ENCODE measurements around the gene RBKS.

The RBKS gene

GRCh38 chr2:27798486-27798885 is 91.7 kb downstream of the RBKS start:
- 92% methylated on average over 7 of the region's 7 CpGs for WGBS

GRCh38 chr2:27797841-27798240 is 92.3 kb downstream of the RBKS start:
- Histone ChIP-seq H3K4me1 (ENCODE audit: insufficient read depth, low read length) (peaks cover 9% of the 10 kb centered on the region; the same call in 1 of the 2 replicates), H3K27ac (ENCODE audit: low read depth, low read length) (no peak overlapping the region), H3K9me3 (ENCODE audit: insufficient read depth, low read depth, low read length) (no peaks in the 10 kb centered on the region), H3K36me3 (ENCODE audit: insufficient read depth, low read length) (no peaks in the 10 kb centered on the region), H3K4me3 (ENCODE audit: low read length) (no peak overlapping the region), H3K27me3 (ENCODE audit: insufficient read depth, low read length) (no peaks in the 10 kb centered on the region), H3K9ac (ENCODE audit: low read depth, low read length) (no peak overlapping the region)
- WGBS = 96% methylated on average over 4 of the region's 4 CpGs

More at GRCh38 chr2:27798486-27798885, 91.7 kb downstream of the RBKS start:
- no peaks in the 10 kb centered on the region for H3K36me3 ChIP-seq (ENCODE audit: insufficient read depth, low read length)
- H3K27ac ChIP-seq (ENCODE audit: low read depth, low read length) = no peak overlapping the region
- H3K4me3 ChIP-seq (ENCODE audit: low read length) = no peak overlapping the region
- H3K27me3 ChIP-seq (ENCODE audit: insufficient read depth, low read length) = no peaks in the 10 kb centered on the region
- H3K9ac ChIP-seq (ENCODE audit: low read depth, low read length) = no peak overlapping the region
- H3K9me3 ChIP-seq (ENCODE audit: insufficient read depth, low read depth, low read length) = no peaks in the 10 kb centered on the region
- H3K4me1 ChIP-seq (ENCODE audit: insufficient read depth, low read length) = peaks cover 9% of the 10 kb centered on the region; the same call in 1 of the 2 replicates

- Histone ChIP-seq H3K27me3 (ENCODE audit: insufficient read depth, low read length) (no peaks in the 10 kb centered on the region), H3K27ac (ENCODE audit: low read depth, low read length) (no peak overlapping the region), H3K36me3 (ENCODE audit: insufficient read depth, low read length) (no peaks in the 10 kb centered on the region), H3K4me1 (ENCODE audit: insufficient read depth, low read length) (peaks cover 9% of the 10 kb centered on the region; the same call in 1 of the 2 replicates), H3K9ac (ENCODE audit: low read depth, low read length) (no peak overlapping the region), H3K9me3 (ENCODE audit: insufficient read depth, low read depth, low read length) (no peaks in the 10 kb centered on the region), H3K4me3 (ENCODE audit: low read length) (no peak overlapping the region)
- WGBS = 87% methylated on average over 11 of the region's 11 CpGs
Observed at GRCh38 chr2:27796791-27797765, 93.1 kb downstream of the RBKS start.

GRCh38 chr2:27795868-27796277 is 94.3 kb downstream of the RBKS start:
- H3K4me3 ChIP-seq (ENCODE audit: low read length) = no peak overlapping the region
- no peaks in the 10 kb centered on the region for H3K36me3 ChIP-seq (ENCODE audit: insufficient read depth, low read length)
- H3K27ac ChIP-seq (ENCODE audit: low read depth, low read length) = no peak overlapping the region
- H3K4me1 ChIP-seq (ENCODE audit: insufficient read depth, low read length) = peaks cover 9% of the 10 kb centered on the region; the same call in 1 of the 2 replicates
- peak overlapping the region; percentile 14; the same call in 1 of the 2 replicates for H3K9ac ChIP-seq (ENCODE audit: low read depth, low read length)
- no peaks in the 10 kb centered on the region for H3K27me3 ChIP-seq (ENCODE audit: insufficient read depth, low read length)
- no peaks in the 10 kb centered on the region for H3K9me3 ChIP-seq (ENCODE audit: insufficient read depth, low read depth, low read length)
- 80% methylated on average over 2 of the region's 4 CpGs for WGBS

- Histone ChIP-seq H3K27ac (ENCODE audit: low read depth, low read length) (no peak overlapping the region), H3K4me3 (ENCODE audit: low read length) (no peak overlapping the region), H3K27me3 (ENCODE audit: insufficient read depth, low read length) (no peaks in the 10 kb centered on the region), H3K4me1 (ENCODE audit: insufficient read depth, low read length) (peaks cover 9% of the 10 kb centered on the region; the same call in 1 of the 2 replicates), H3K9ac (ENCODE audit: low read depth, low read length) (0 out of 2 replicates have a peak overlapping the region, but pooled peaks have one; percentile 14), H3K36me3 (ENCODE audit: insufficient read depth, low read length) (no peaks in the 10 kb centered on the region), H3K9me3 (ENCODE audit: insufficient read depth, low read depth, low read length) (0 out of 2 replicates have a peak, but pooled peaks cover 1% of the 10 kb centered on the region)
- WGBS = 90% methylated on average over 7 of the region's 8 CpGs
Observed at GRCh38 chr2:27795093-27795834, 94.9 kb downstream of the RBKS start.

GRCh38 chr2:27792759-27793158 is 97.4 kb downstream of the RBKS start:
- no peak overlapping the region for H3K4me3 ChIP-seq (ENCODE audit: low read length)
- no peaks in the 10 kb centered on the region for H3K27me3 ChIP-seq (ENCODE audit: insufficient read depth, low read length)
- H3K4me1 ChIP-seq (ENCODE audit: insufficient read depth, low read length) = no peaks in the 10 kb centered on the region
- H3K9ac ChIP-seq (ENCODE audit: low read depth, low read length) = no peak overlapping the region
- no peak overlapping the region for H3K27ac ChIP-seq (ENCODE audit: low read depth, low read length)
- H3K9me3 ChIP-seq (ENCODE audit: insufficient read depth, low read depth, low read length) = 0 out of 2 replicates have a peak, but pooled peaks cover 5% of the 10 kb centered on the region
- no peaks in the 10 kb centered on the region for H3K36me3 ChIP-seq (ENCODE audit: insufficient read depth, low read length)

- H3K36me3 ChIP-seq (ENCODE audit: insufficient read depth, low read length) = no peaks in the 10 kb centered on the region
- H3K27me3 ChIP-seq (ENCODE audit: insufficient read depth, low read length) = no peaks in the 10 kb centered on the region
- no peak overlapping the region for H3K4me3 ChIP-seq (ENCODE audit: low read length)
- no peaks in the 10 kb centered on the region for H3K4me1 ChIP-seq (ENCODE audit: insufficient read depth, low read length)
- no peak overlapping the region for H3K9ac ChIP-seq (ENCODE audit: low read depth, low read length)
- 100% methylated on average over 1 of the region's 1 CpG for WGBS
- 0 out of 2 replicates have a peak, but pooled peaks cover 5% of the 10 kb centered on the region for H3K9me3 ChIP-seq (ENCODE audit: insufficient read depth, low read depth, low read length)
- H3K27ac ChIP-seq (ENCODE audit: low read depth, low read length) = no peak overlapping the region
Observed at GRCh38 chr2:27790796-27791195, 99.4 kb downstream of the RBKS start.

GRCh38 chr2:27782701-27783100 is 107.5 kb downstream of the RBKS start:
- WGBS = 93% methylated on average over 1 of the region's 1 CpG
- no peaks in the 10 kb centered on the region for H3K27me3 ChIP-seq (ENCODE audit: insufficient read depth, low read length)

GRCh38 chr2:27781496-27781895 is 108.7 kb downstream of the RBKS start:
- H3K9me3 ChIP-seq (ENCODE audit: insufficient read depth, low read depth, low read length) = no peaks in the 10 kb centered on the region
- no peak overlapping the region for H3K4me3 ChIP-seq (ENCODE audit: low read length)
- H3K27ac ChIP-seq (ENCODE audit: low read depth, low read length) = no peak overlapping the region
- no peaks in the 10 kb centered on the region for H3K4me1 ChIP-seq (ENCODE audit: insufficient read depth, low read length)
- 90% methylated on average over 2 of the region's 2 CpGs for WGBS
- no peak overlapping the region for H3K9ac ChIP-seq (ENCODE audit: low read depth, low read length)
- H3K36me3 ChIP-seq (ENCODE audit: insufficient read depth, low read length) = peaks cover 27% of the 10 kb centered on the region
- H3K27me3 ChIP-seq (ENCODE audit: insufficient read depth, low read length) = no peaks in the 10 kb centered on the region

More at GRCh38 chr2:27782701-27783100, 107.5 kb downstream of the RBKS start:
- Histone ChIP-seq H3K9me3 (ENCODE audit: insufficient read depth, low read depth, low read length) (no peaks in the 10 kb centered on the region), H3K36me3 (ENCODE audit: insufficient read depth, low read length) (peaks cover 21% of the 10 kb centered on the region), H3K4me1 (ENCODE audit: insufficient read depth, low read length) (no peaks in the 10 kb centered on the region), H3K4me3 (ENCODE audit: low read length) (no peak overlapping the region), H3K27ac (ENCODE audit: low read depth, low read length) (no peak overlapping the region), H3K9ac (ENCODE audit: low read depth, low read length) (no peak overlapping the region)

- Histone ChIP-seq H3K36me3 (ENCODE audit: insufficient read depth, low read length) (peaks cover 43% of the 10 kb centered on the region), H3K9me3 (ENCODE audit: insufficient read depth, low read depth, low read length) (no peaks in the 10 kb centered on the region), H3K4me3 (ENCODE audit: low read length) (no peak overlapping the region), H3K27ac (ENCODE audit: low read depth, low read length) (no peak overlapping the region), H3K9ac (ENCODE audit: low read depth, low read length) (no peak overlapping the region), H3K4me1 (ENCODE audit: insufficient read depth, low read length) (no peaks in the 10 kb centered on the region), H3K27me3 (ENCODE audit: insufficient read depth, low read length) (no peaks in the 10 kb centered on the region)
- 98% methylated on average over 5 of the region's 5 CpGs for WGBS
Observed at GRCh38 chr2:27779417-27780055, 110.7 kb downstream of the RBKS start.
